Measurements from ENCODE around the gene L2HGDH.

DNA sequence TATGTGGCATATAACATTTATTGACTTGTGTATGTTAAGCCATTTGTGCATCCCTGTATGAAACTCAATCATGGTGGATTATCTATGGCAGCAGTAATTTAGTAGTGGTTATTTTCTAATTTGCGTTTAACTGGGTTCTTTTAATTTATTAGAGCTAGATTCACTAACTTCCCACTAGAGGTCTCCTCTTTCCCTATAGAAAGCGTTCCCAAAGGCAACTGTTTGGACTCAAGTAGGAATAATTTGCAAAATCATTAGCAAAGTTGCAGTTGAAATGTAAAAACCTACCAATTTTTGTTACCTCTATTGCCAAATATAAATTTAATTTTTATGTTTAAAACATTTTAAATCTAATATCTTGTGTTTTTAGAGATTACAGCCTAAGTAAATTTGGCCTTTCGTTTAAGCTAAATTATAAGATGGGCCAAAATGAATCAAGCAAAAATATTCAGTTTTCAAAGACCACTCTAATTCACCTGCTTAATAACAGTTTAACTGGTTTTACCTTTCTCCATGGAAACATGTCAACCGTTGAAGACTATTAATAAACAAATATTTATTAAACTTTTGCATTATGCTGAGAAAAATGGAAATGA lies 6.1 kb upstream of the L2HGDH start:
- TF ChIP-seq, protein P1, sequence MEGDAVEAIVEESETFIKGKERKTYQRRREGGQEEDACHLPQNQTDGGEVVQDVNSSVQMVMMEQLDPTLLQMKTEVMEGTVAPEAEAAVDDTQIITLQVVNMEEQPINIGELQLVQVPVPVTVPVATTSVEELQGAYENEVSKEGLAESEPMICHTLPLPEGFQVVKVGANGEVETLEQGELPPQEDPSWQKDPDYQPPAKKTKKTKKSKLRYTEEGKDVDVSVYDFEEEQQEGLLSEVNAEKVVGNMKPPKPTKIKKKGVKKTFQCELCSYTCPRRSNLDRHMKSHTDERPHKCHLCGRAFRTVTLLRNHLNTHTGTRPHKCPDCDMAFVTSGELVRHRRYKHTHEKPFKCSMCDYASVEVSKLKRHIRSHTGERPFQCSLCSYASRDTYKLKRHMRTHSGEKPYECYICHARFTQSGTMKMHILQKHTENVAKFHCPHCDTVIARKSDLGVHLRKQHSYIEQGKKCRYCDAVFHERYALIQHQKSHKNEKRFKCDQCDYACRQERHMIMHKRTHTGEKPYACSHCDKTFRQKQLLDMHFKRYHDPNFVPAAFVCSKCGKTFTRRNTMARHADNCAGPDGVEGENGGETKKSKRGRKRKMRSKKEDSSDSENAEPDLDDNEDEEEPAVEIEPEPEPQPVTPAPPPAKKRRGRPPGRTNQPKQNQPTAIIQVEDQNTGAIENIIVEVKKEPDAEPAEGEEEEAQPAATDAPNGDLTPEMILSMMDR (IDR thresholded peaks at IDR 0.05; ENCODE audit: insufficient read depth, low read depth, low read length), result peak; percentile 62
- TF ChIP-seq EZH2 (IDR thresholded peaks at IDR 0.05; ENCODE audit: insufficient read depth, low read length), result no peak
